COR-L47 (cell line): ENCODE data around the gene SLC6A5.
A peak's percentile ranks its signal among the peaks of the same experiment; 100 is the strongest.

Experiments
- DNase-seq: peaks from one replicate; lab custom pipeline; 2025; lab: John Stamatoyannopoulos, UW

SLC6A5 gene

GRCh38 chr11:20621679-20622078 lies 22.3 kb downstream of the SLC6A5 start:
- DNase-seq: peak; percentile 46

GRCh38 chr11:20623252-20623651 lies 23.8 kb downstream of the SLC6A5 start:
- DNase-seq: no peak

DNA sequence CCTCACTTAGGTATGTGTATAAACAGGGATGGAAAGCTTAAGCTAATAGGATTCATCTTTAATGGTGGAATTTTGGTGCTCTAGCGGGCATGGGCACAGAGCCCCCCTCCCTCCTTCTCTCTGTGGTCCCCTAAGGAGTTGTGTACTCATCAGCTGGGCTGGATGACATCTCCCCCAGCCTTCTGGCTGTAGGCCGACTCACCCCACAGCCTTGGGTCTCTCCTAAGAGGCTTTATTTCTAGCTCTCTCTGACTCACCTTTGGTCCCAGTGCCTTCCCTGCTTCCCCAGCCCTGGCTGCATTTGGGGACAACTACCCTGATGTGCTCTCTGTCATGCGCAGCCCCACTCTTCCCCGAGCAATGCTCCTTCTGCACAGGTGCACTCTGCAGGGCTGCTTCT lies 26.9 kb downstream of the SLC6A5 start:
- no peak for DNase-seq

DNA sequence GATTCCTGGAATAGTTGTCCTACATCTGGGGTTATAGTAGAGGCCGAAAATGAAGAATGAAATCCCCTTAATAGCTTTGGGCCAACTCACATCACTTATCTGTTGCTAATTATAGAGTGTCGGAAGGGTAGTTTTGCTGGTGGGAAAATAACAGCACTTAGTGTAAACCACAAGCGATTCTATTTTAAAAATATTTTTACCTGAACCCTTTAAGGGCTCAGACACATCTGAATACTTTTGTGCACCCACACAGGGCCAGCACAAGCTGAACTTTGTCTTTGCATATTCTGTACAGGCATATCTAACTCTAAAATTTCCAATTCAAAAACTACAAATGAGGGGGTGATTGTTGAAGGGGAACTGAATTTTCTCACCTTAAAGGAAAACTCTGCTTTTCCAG lies 27.6 kb downstream of the SLC6A5 start:
- DNase-seq: no peak

DNA sequence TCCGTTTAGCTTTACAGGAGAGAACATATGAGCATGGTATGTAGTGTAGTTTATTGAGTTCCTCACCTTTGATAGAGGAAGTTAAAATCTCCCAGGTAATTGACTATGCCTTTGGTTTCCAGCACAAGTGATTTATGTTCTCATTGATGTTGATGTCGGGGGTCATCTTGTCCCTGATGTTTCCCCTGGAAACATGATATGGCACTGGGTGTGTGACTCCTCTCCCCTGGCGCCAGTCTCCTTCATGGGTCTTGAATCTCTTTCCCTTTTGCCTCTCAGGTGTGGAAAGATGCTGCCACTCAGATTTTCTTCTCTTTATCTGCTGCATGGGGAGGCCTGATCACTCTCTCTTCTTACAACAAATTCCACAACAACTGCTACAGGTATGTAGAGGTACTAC lies 28.3 kb downstream of the SLC6A5 start:
- no peak for DNase-seq

DNA sequence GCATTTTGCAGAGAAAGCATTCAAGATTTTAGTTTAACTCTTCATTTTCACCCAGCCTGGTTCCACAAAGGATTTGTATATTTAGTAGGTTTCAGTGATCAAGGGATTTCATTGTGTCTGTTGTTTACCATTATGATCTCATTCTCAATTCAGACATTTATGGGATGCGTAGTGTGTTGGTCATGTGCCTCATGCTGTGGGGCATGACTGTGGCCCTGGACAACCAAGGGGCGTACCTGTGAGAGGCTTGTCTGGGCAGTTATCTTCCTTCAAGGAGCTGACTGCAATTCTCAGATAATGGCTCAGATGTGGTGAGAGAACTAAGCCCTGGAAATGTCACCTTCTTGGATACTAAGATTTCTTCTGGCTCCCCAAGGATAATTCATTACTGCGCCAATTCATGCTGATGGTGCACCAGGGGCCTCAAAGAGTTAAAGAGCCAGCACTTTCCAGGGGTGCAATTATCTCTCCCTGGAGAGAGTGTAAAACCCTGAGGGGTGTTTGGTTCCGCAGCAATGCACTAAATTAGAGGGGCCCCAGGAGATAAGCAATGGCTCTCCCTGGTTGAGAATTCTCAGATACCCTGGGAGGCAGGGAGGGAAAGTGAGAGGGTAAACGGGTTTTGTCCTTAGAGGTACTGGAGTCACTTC lies 32.2 kb downstream of the SLC6A5 start:
- DNase-seq: peak; percentile 17

GRCh38 chr11:20632169-20632532 lies 32.7 kb downstream of the SLC6A5 start:
- DNase-seq: no peak

DNA sequence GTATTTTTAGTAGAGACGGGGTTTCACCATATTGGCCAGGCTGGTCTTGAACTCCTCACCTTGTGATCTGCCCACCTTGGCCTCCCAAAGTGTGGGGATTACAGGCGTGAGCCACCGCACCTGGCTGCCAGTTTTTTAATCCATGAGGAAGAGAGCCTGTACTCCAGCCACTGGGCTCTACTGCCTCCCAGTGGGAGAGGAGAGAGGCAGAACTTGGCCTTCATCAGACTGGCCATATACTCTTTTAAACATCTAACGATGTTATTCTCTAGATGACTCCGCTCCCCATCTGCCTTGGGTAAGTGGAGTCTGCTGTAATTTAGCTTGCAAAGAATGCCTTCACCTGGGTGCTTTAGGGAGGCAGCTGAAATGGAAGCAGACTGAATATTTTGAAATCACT lies 34.6 kb downstream of the SLC6A5 start:
- DNase-seq: no peak

DNA sequence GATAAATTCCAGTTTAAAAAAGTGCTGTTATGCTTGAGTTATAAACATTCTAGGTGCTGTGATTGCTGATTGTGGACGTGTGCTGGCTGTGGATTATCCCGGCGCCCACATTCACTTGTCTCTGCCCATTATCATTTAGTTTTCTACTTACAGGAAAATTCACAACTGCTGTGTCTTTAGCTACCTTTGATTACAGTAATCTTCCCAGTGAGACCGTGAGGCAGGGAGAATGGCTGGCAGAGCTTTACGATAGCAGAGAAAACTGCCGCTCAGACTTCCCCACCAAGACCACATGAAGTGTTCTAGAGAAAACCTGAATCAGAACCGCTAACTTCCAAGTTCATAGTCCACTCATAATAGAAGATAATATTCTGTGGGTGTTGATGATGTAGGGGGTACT lies 35.4 kb downstream of the SLC6A5 start:
- DNase-seq: no peak

DNA sequence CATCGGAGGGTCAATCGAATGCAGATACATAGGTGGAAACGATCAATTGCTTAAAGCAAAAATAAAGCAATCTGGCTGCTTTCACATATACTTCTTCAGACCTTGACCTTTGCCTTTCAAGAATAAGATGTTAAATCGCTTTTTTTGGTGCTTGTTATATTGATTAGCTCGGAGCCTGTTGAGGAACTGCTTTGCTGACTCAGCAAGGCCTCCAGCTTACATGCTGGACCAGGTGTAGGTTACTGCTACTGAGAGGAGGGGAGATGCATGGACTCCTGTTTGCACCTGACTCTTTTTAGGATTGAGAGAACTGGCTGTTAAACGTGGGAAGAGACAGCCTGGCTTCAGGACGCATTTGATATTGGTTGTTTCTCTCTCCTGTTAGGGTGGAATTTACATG lies 38.7 kb downstream of the SLC6A5 start:
- DNase-seq: no peak

DNA sequence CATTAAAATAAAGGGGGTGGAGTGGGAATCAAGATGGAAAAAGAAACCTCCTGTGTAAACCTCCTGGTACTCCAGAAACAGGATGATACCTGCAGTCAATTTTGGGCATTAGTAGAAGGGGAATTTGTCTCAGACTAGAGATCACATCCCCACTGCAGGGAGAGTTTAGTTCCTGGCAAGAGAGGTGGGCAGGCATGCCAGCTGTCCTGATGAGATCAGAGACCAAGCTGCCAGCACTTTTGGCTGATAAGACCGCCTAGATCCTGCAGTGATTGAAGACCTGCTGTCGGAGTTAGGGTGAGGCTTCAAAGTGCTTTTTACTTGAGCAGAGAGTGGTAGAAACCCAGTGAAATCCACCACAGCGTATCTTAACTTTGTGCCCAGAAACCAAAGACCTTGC lies 40.3 kb downstream of the SLC6A5 start:
- DNase-seq: no peak

DNA sequence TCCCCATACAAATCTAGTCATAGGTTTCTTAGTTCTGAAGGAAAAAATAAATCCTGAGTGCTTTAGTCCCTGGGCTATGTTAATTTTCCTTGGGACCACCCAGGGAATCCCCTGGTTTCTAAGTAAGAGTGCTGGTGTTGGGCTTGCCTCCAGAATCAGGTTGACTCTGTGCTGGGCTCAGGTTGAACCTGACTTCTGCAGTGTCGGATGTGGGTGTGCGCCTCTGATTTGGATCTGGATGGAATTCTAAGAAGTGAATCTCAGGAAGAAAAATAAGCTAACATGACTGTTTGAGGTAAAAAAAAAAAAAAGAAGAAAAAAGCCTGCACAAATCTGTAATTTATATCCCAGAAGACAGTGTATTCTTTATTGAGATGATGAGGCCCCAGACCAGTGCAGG lies 41.0 kb downstream of the SLC6A5 start:
- DNase-seq: no peak

GRCh38 chr11:20644360-20644759 lies 45.0 kb downstream of the SLC6A5 start:
- DNase-seq: no peak

GRCh38 chr11:20647976-20648565 lies 48.7 kb downstream of the SLC6A5 start:
- peak; percentile 53 for DNase-seq

DNA sequence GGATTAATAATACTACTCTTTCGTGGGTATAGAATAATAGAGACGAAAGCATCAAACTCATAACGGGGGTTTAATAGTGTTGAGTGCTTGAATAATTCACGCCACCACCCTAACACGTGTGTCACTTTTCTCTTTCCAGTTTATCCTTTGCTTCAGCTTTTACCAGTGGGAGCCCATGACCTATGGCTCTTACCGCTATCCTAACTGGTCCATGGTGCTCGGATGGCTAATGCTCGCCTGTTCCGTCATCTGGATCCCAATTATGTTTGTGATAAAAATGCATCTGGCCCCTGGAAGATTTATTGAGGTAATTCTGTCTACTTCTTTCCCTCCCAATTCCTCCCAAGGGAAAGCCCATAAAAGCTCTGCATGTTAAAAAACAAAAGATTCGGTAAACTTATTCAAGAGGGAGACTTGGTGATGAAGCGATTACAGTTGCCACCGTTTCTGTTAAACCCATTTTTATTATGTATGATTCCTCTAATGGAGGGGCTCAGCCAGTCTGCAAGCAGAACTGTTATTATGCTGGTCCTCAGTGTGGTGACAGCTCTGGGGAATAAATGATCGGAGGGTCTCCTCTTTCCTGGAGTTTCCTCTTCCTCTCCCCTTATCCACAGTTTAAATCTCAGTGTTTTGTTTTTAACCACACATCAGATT lies 52.9 kb downstream of the SLC6A5 start:
- no peak for DNase-seq

GRCh38 chr11:20654038-20654437 lies 54.6 kb downstream of the SLC6A5 start:
- DNase-seq: no peak

GRCh38 chr11:20656901-20657300 lies 57.5 kb downstream of the SLC6A5 start:
- peak; percentile 22 for DNase-seq

DNA sequence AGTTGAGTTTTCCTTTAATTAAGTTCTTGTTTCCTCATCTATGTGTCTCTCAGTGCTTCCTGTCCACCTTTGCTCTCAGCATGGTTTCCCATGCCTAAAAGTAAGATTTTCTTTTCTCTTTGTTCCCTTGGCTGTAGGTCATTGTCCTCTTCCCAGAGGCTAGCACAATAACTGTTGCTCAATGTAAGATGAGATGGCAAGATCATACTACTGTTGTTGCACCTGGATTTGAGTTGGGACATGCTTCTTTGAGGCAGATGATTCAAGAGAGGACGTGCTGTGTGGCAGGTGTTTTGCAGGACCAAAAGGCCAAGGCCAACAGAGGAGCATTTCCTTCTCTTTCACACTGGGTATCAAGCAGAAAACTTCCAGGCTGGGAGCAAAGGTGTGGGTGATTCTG lies 58.7 kb downstream of the SLC6A5 start:
- DNase-seq: peak; percentile 23

DNA sequence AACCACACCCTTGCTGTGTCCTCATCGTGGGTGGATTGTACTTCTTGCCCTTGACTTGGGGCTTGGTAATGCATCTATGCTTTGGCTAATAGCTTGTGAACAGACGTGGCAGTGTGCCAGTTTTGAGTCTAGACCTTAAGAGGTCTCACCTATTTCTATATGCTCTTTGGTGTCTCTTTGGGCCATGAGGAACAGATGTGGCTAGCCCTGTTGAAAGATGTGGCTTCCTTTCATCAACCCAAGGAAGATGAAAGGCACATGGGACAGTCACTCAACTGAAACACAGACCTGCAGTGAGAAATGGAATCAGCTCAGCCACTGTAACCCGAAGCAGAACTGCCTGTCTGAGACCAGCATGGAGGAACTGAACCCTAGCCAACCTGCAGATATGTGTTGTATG lies 62.0 kb downstream of the SLC6A5 start:
- no peak for DNase-seq

- DNase-seq: no peak
Measured at GRCh38 chr11:20661850-20662249, 62.4 kb downstream of the SLC6A5 start.

- no peak for DNase-seq
Measured at GRCh38 chr11:20668131-20668809, 68.9 kb downstream of the SLC6A5 start.

- DNase-seq: peak; percentile 74
Measured at GRCh38 chr11:20668844-20669819, 69.7 kb downstream of the SLC6A5 start, which contains the start of gene NELL1. TSS of gene NELL1 (plus strand) at chr11:20669586.
